PC-9 (cell line): Measurements from ENCODE around the gene LEFTY1. TPM values are rescaled to one million over a fixed set of nuclear protein-coding genes. Genes with fewer than 3 reads are reported as not detected.

ENCODE experiments used
- BruUV-seq: library from RNA; stranded (reverse); fragments of 400-500 nt; replicated peaks from 2 replicates; lab custom pipeline; 2021; lab: Mats Ljungman, UMichigan
- CTCF ChIA-PET: fragments of 300-600 bp; sonication (Branson Sonifier 250); formaldehyde crosslinking; loops from one replicate; lab custom pipeline; 2022; ENCODE audit warnings: antibody characterized with exemption; lab: Charles Lee
- POLR2A ChIA-PET: fragments of 300-600 bp; sonication (Branson Sonifier 250); formaldehyde crosslinking; loops from one replicate; lab custom pipeline; 2022; ENCODE audit warnings: antibody characterized with exemption; ENCODE audit not compliant: unreplicated experiment; lab: Charles Lee
- DNase-seq, 2 experiments: peaks; one replicate each; pipeline versions ENCODE4 v3.0.0 to v3.0.0-alpha.2; 2015 to 2022; ENCODE audit warnings: mixed read lengths in 1 of 2
- H2AFZ ChIP-seq: fragments of 200-600 bp; sonication (generic); 2 replicates; pipeline ENCODE4 v1.8.1; 2017; ENCODE audit warnings: antibody characterized with exemption
- H3F3A ChIP-seq: fragments of 200-600 bp; sonication (generic); 2 replicates; pipeline ENCODE4 v1.8.1; 2017; ENCODE audit warnings: antibody characterized with exemption, mild to moderate bottlenecking, low read depth; ENCODE audit not compliant: insufficient read depth
- H3K27ac ChIP-seq: fragments of 200-600 bp; sonication (generic); 2 replicates; pipeline ENCODE4 v1.6.1; 2016; ENCODE audit warnings: mixed run types
- H3K27me3 ChIP-seq: fragments of 200-600 bp; sonication (generic); 2 replicates; pipeline ENCODE4 v1.6.1; 2016; ENCODE audit warnings: low read depth, mixed run types; ENCODE audit not compliant: insufficient read depth
- H3K36me3 ChIP-seq: fragments of 200-600 bp; sonication (generic); 2 replicates; pipeline ENCODE4 v1.6.1; 2016; ENCODE audit warnings: low read depth, mixed run types
- H3K4me1 ChIP-seq: fragments of 200-600 bp; sonication (generic); replicated peaks from 2 replicates; pipeline ENCODE4 v1.6.1; 2016; ENCODE audit warnings: mixed run types; ENCODE audit not compliant: insufficient read depth
- H3K4me2 ChIP-seq: fragments of 200-600 bp; sonication (generic); 2 replicates; pipeline ENCODE4 v1.6.1; 2017; ENCODE audit warnings: mixed run types
- H3K4me3 ChIP-seq: fragments of 200-600 bp; sonication (generic); 2 replicates; pipeline ENCODE4 v1.6.1; 2016; ENCODE audit warnings: mixed run types
- H3K79me2 ChIP-seq: fragments of 200-600 bp; sonication (generic); 2 replicates; pipeline ENCODE4 v1.6.1; 2017; ENCODE audit warnings: low read depth, mixed run types
- H3K9me2 ChIP-seq: fragments of 200-600 bp; sonication (generic); 2 replicates; pipeline ENCODE4 v1.8.1; 2017; ENCODE audit warnings: mild to moderate bottlenecking; ENCODE audit not compliant: insufficient read depth
- H3K9me3 ChIP-seq: fragments of 200-600 bp; sonication (generic); 2 replicates; pipeline ENCODE4 v1.8.1; 2016; ENCODE audit warnings: low read depth; ENCODE audit not compliant: insufficient read depth
- H4K20me1 ChIP-seq: fragments of 200-600 bp; sonication (generic); 2 replicates; pipeline ENCODE4 v1.8.1; 2017; ENCODE audit not compliant: insufficient read depth
- EZH2 ChIP-seq: fragments of 200-600 bp; sonication (generic); IDR thresholded peaks from 2 replicates; pipeline ENCODE4 v1.8.0; 2017; ENCODE audit warnings: antibody characterized with exemption, low read depth
- intact Hi-C: fragments of 100-400 bp; cut with micrococcal nuclease; formaldehyde crosslinking; loops from one replicate; pipeline ENCODE4 v1.10.0; 2022; ENCODE audit not compliant: unreplicated experiment
- total RNA-seq: library from RNA; stranded (reverse); gene quantifications from 2 replicates; pipeline ENCODE4 v1.2.3, GENCODE V29; 2021
- TF ChIP-seq, protein P1 (sequence below): fragments of 200-600 bp; sonication (generic); conservative IDR thresholded peaks from 2 replicates; pipeline ENCODE4 v1.6.1; 2017; ENCODE audit warnings: mixed run types, antibody characterized with exemption, mild to moderate bottlenecking, moderate library complexity

Gene LEFTY1
- total RNA-seq, 1 experiment from 2014 or later, result not detected

DNA sequence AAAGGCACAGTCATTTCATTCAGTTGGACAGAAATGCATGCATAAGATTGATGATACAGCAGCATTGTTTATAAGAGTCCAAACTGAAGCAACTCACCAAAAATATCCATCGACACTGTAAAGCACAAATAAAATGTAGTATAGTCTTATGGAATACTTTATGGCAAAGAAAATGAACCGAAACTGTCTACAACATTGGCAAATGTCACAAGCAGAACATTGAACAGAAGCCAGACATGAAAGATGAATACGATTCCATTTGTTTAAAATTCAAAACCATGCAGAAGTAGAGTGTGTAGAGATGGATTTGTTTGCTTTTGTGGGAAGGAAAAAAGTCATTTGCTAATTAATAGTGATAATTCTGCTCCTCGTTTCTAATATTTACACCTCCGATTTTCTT, 7.5 kb upstream of the LEFTY1 start:
- no peaks in the 10 kb centered on the region for H3K9me3 ChIP-seq
- H2AFZ ChIP-seq, result no peak overlapping the region
- no peak overlapping the region for H3K4me3 ChIP-seq
- BruUV-seq, result no TSS peak
- peaks cover 19% of the 10 kb centered on the region for H3K4me1 ChIP-seq
- H3K79me2 ChIP-seq, result no peaks in the 10 kb centered on the region
- no peak for DNase-seq
- no peaks in the 10 kb centered on the region for H3K27me3 ChIP-seq
- no peaks in the 10 kb centered on the region for H3K9me2 ChIP-seq
- ChIA-PET POLR2A (interaction anchor here (0.9 kb wide), 1 partner anchor 13 kb away, joined by 7 read pairs; no protein-coding TSS in a partner anchor), CTCF (no interaction called here)
- intact Hi-C loops, result no loop called here
- no peaks in the 10 kb centered on the region for H4K20me1 ChIP-seq
- H3K36me3 ChIP-seq, result no peaks in the 10 kb centered on the region
- H3K4me2 ChIP-seq, result peak overlapping the region; percentile 48; the same call in 1 of the 2 replicates
- H3F3A ChIP-seq, result peaks cover 18% of the 10 kb centered on the region; the same call in 1 of the 2 replicates
- no peak overlapping the region; the same call in 1 of the 2 replicates for H3K27ac ChIP-seq
- TF ChIP-seq, protein P1, sequence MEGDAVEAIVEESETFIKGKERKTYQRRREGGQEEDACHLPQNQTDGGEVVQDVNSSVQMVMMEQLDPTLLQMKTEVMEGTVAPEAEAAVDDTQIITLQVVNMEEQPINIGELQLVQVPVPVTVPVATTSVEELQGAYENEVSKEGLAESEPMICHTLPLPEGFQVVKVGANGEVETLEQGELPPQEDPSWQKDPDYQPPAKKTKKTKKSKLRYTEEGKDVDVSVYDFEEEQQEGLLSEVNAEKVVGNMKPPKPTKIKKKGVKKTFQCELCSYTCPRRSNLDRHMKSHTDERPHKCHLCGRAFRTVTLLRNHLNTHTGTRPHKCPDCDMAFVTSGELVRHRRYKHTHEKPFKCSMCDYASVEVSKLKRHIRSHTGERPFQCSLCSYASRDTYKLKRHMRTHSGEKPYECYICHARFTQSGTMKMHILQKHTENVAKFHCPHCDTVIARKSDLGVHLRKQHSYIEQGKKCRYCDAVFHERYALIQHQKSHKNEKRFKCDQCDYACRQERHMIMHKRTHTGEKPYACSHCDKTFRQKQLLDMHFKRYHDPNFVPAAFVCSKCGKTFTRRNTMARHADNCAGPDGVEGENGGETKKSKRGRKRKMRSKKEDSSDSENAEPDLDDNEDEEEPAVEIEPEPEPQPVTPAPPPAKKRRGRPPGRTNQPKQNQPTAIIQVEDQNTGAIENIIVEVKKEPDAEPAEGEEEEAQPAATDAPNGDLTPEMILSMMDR, result no peak
- TF ChIP-seq EZH2, result no peak

DNA sequence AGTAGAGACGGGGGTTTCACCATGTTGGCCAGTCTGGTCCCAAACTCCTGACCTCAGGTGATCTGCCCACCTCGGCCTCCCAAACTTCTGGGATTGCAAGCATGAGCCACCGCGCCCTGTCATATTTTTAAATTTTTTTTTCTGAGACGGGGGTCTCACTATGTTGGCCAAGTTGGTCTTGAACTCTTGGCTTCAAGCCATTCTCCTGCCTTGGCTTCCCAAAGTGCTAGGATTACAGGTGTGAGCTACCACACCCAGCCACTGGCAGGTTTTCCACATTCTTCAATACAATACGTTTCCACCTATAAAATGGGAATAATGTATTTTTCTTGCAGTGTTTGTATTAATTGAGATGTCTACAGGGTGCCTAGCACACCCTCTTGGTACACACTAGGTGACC, 3.4 kb upstream of the LEFTY1 start:
- H3K9me3 ChIP-seq, result no peaks in the 10 kb centered on the region
- no peak overlapping the region for H3K4me2 ChIP-seq
- no peaks in the 10 kb centered on the region for H3K9me2 ChIP-seq
- no peaks in the 10 kb centered on the region for H3K36me3 ChIP-seq
- H3K79me2 ChIP-seq, result no peaks in the 10 kb centered on the region
- ChIA-PET CTCF (no interaction called here), POLR2A (interaction anchor here (0.7 kb wide), 2 partner anchors 10 to 55 kb away, joined by 3 read pairs; no protein-coding TSS in a partner anchor)
- H2AFZ ChIP-seq, result no peak overlapping the region
- no peak overlapping the region for H3K27ac ChIP-seq
- DNase-seq, result no peak
- TF ChIP-seq, protein P1, result no peak
- TF ChIP-seq EZH2, result no peak
- peaks cover 10% of the 10 kb centered on the region for H3K4me1 ChIP-seq
- no peak overlapping the region for H3K4me3 ChIP-seq
- H4K20me1 ChIP-seq, result no peaks in the 10 kb centered on the region
- no peaks in the 10 kb centered on the region for H3K27me3 ChIP-seq
- peaks cover 15% of the 10 kb centered on the region; the same call in 1 of the 2 replicates for H3F3A ChIP-seq
- intact Hi-C loops, result no loop called here
- BruUV-seq, result no TSS peak

DNA sequence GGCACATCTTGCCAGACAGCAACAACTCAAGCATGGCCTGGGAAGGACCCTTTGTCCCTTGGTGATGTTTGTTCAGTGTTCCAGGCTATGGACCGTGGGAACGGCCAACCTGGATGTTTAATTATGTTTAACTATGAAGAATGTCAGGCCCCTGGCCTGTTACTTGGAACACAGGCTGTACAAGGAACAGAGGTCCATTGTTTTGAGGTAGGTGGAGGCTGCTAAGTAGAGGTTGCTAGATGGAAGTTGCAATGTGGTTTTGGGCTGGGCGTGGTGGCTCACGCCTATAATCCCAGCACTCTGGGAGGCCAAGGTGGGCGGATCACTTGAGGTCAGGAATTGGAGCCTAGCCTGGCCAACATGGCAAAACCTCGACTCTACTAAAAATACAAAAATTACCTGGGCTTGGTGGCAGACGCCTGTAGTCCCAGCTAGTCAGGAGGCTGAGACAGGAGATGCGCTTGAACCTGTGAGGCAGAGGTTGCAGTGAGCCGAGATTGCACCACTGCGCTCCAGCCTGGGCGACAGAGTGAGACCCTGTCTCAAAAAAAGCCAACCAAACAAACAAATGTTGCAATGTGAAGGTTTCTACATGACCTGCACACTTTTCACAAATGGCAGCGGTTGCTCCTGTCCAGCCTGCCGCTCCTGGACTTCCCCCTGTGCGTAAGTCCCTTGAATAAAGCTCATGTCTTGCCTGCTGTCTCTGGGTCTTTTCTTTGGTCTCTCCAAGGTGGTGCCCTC, 2.5 kb upstream of the LEFTY1 start:
- Histone ChIP-seq H3K27ac (no peak overlapping the region), H3K9me2 (no peaks in the 10 kb centered on the region), H3K4me2 (no peak overlapping the region), H3K9me3 (no peaks in the 10 kb centered on the region), H3K36me3 (no peaks in the 10 kb centered on the region), H3K27me3 (no peaks in the 10 kb centered on the region), H4K20me1 (no peaks in the 10 kb centered on the region), H3K79me2 (no peaks in the 10 kb centered on the region), H2AFZ (no peak overlapping the region), H3K4me3 (no peak overlapping the region), H3F3A (peaks cover 17% of the 10 kb centered on the region; the same call in 1 of the 2 replicates), H3K4me1 (peaks cover 8% of the 10 kb centered on the region)
- intact Hi-C loops, result no loop called here
- BruUV-seq, result no TSS peak
- no peak for TF ChIP-seq EZH2
- TF ChIP-seq, protein P1, result no peak
- ChIA-PET POLR2A (interaction anchor here (0.7 kb wide), 1 partner anchor 54 kb away, joined by 3 read pairs; no protein-coding TSS in a partner anchor), CTCF (no interaction called here)
- DNase-seq, result no peak
